GM23338 (cell line): Measurements from ENCODE around the gene RAB8B. TPM values are rescaled to one million over a fixed set of nuclear protein-coding genes. Genes with fewer than 3 reads are reported as not detected.

Experiments used
- ATAC-seq: fragments of 200-7000 bp; cut with Tn5 transposase; 3 replicates; pipeline ENCODE4 v1.9.1; 2020
- DNase-seq: peaks from one replicate; pipeline ENCODE4 v3.0.0-alpha.2; 2015; ENCODE audit warnings: low spot score
- H2AFZ ChIP-seq: fragments of 200-600 bp; sonication (generic); 2 replicates; pipeline ENCODE4 v1.8.0; 2016; ENCODE audit warnings: antibody characterized with exemption, mild to moderate bottlenecking, moderate library complexity
- H3F3A ChIP-seq: fragments of 200-600 bp; sonication (generic); replicated peaks from 2 replicates; pipeline ENCODE4 v1.8.0; 2017; ENCODE audit warnings: antibody characterized with exemption, mixed run types, low read depth
- H3K27ac ChIP-seq: fragments of 200-600 bp; sonication (generic); 2 replicates; pipeline ENCODE4 v1.6.1; 2016; ENCODE audit warnings: low read depth
- H3K27me3 ChIP-seq: fragments of 200-600 bp; sonication (generic); 2 replicates; pipeline ENCODE4 v1.8.0; 2016; ENCODE audit warnings: mild to moderate bottlenecking, mixed run types, moderate library complexity; ENCODE audit not compliant: insufficient read depth
- H3K36me3 ChIP-seq: fragments of 200-600 bp; sonication (generic); 2 replicates; pipeline ENCODE4 v1.8.0; 2016; ENCODE audit warnings: mild to moderate bottlenecking; ENCODE audit not compliant: insufficient read depth
- H3K4me1 ChIP-seq: fragments of 200-600 bp; sonication (generic); 2 replicates; pipeline ENCODE4 v1.8.0; 2016; ENCODE audit warnings: mild to moderate bottlenecking, moderate library complexity; ENCODE audit not compliant: insufficient read depth
- H3K4me2 ChIP-seq: fragments of 200-600 bp; sonication (generic); 2 replicates; pipeline ENCODE4 v1.7.1; 2017; ENCODE audit warnings: mixed run types
- H3K4me3 ChIP-seq: fragments of 200-600 bp; sonication (generic); 2 replicates; pipeline ENCODE4 v1.6.1; 2016; ENCODE audit warnings: mixed run types
- H3K79me2 ChIP-seq: fragments of 200-600 bp; sonication (generic); replicated peaks from 2 replicates; pipeline ENCODE4 v1.8.0; 2017; ENCODE audit warnings: mild to moderate bottlenecking; ENCODE audit not compliant: insufficient read depth
- H3K9me2 ChIP-seq: fragments of 200-600 bp; sonication (generic); 2 replicates; pipeline ENCODE4 v1.8.0; 2017; ENCODE audit not compliant: insufficient read depth
- H4K20me1 ChIP-seq: fragments of 200-600 bp; sonication (generic); replicated peaks from 2 replicates; pipeline ENCODE4 v1.8.0; 2017; ENCODE audit warnings: mild to moderate bottlenecking; ENCODE audit not compliant: insufficient read depth
- H3K27ac Mint-ChIP-seq: 2 replicates; pipeline ENCODE4 v1.8.0; 2020; ENCODE audit warnings: inconsistent platforms, mild to moderate bottlenecking, moderate library complexity, mixed read lengths
- H3K27me3 Mint-ChIP-seq: 3 replicates; pipeline ENCODE4 v1.8.0; 2022; ENCODE audit warnings: low read depth, mild to moderate bottlenecking, moderate library complexity, mixed read lengths, inconsistent platforms; ENCODE audit not compliant: insufficient read depth, poor library complexity
- H3K36me3 Mint-ChIP-seq: 3 replicates; pipeline ENCODE4 v1.8.0; 2021; ENCODE audit warnings: low read depth, mild to moderate bottlenecking, inconsistent platforms, moderate library complexity, mixed read lengths
- H3K4me1 Mint-ChIP-seq: 3 replicates; pipeline ENCODE4 v1.8.0; 2020; ENCODE audit warnings: mild to moderate bottlenecking, inconsistent platforms, mixed read lengths
- H3K4me3 Mint-ChIP-seq: 3 replicates; pipeline ENCODE4 v1.8.0; 2021; ENCODE audit warnings: moderate library complexity, mild to moderate bottlenecking, inconsistent platforms, mixed read lengths
- H3K9me3 Mint-ChIP-seq: 3 replicates; pipeline ENCODE4 v1.8.0; 2020; ENCODE audit warnings: moderate library complexity, mild to moderate bottlenecking, inconsistent platforms, mixed read lengths
- CREB1 ChIP-seq: fragments of 250-450 bp; sonication (Bioruptor Pico); IDR thresholded peaks from 2 replicates; pipeline ENCODE4 v1.5.0; 2020; ENCODE audit warnings: low read depth, mild to moderate bottlenecking, moderate library complexity
- ETS1 ChIP-seq: IDR thresholded peaks from 2 replicates; pipeline ENCODE4 v1.6.1; 2016; ENCODE audit warnings: antibody characterized with exemption
- EZH2 ChIP-seq: fragments of 200-600 bp; sonication (generic); IDR thresholded peaks from one replicate; pipeline ENCODE4 v1.8.0; 2017; ENCODE audit warnings: antibody characterized with exemption, mild to moderate bottlenecking, low read depth; ENCODE audit not compliant: unreplicated experiment
- EZH2phosphoT487 ChIP-seq: fragments of 200-600 bp; sonication (generic); IDR thresholded peaks from one replicate; pipeline ENCODE4 v1.8.1; 2018; ENCODE audit warnings: antibody characterized with exemption; ENCODE audit not compliant: unreplicated experiment
- NANOG ChIP-seq: IDR thresholded peaks from 2 replicates; pipeline ENCODE4 v1.6.1; 2016; ENCODE audit warnings: antibody characterized with exemption, borderline replicate concordance
- POLR2AphosphoS5 ChIP-seq: IDR thresholded peaks from 2 replicates; pipeline ENCODE4 v1.6.1; 2016; ENCODE audit warnings: antibody characterized with exemption, low read depth
- REST ChIP-seq: IDR thresholded peaks from one replicate; pipeline ENCODE4 v1.6.1; 2018; ENCODE audit warnings: antibody characterized with exemption; ENCODE audit not compliant: unreplicated experiment
- STAT1 ChIP-seq: IDR thresholded peaks from one replicate; pipeline ENCODE4 v1.6.1; 2016; ENCODE audit warnings: antibody characterized with exemption; ENCODE audit not compliant: unreplicated experiment
- ZNF114 ChIP-seq: fragments of 250-450 bp; sonication (Bioruptor Pico); IDR thresholded peaks from 2 replicates; pipeline ENCODE4 v1.5.0; 2020; ENCODE audit warnings: mild to moderate bottlenecking, moderate library complexity
- ZNF462 ChIP-seq: fragments of 250-450 bp; sonication (Bioruptor Pico); IDR thresholded peaks from 2 replicates; pipeline ENCODE4 v1.5.0; 2020; ENCODE audit warnings: mild to moderate bottlenecking, moderate library complexity
- polyA plus RNA-seq: library from polyadenylated mRNA; unstranded; fragments of >200 nt; fragmentation: Nextera tagmentation; extraction: Ambion mirVana; gene quantifications from 2 replicates; pipeline ENCODE4 v1.2.1, GENCODE V29; 2016
- total RNA-seq: library from RNA; depleted of rRNA; stranded (reverse); fragments of >200 nt; shearing (Covaris generic); gene quantifications from 2 replicates; pipeline ENCODE4 v1.2.3, GENCODE V29; 2014

Gene RAB8B
- total and polyA plus RNA-seq, 2 experiments from 2014 or later: 23.2 to 41.7 TPM

- TF ChIP-seq REST (no peak), POLR2AphosphoS5 (no peak), CREB1 (CRISPR knock-in tag) (no peak), STAT1 (no peak), ZNF114 (no peak), EZH2 (no peak), NANOG (no peak)
Observed at GRCh38 chr15:63244399-63244798, 55.0 kb downstream of the RAB8B start (continued).

- no peak for DNase-seq
- Mint-ChIP-seq H3K27ac (no peak overlapping the region), H3K9me3 (peaks cover 21% of the 10 kb centered on the region), H3K4me1 (no peaks in the 10 kb centered on the region), H3K4me3 (no peak overlapping the region), H3K36me3 (peaks cover 41% of the 10 kb centered on the region), H3K27me3 (peaks cover 4% of the 10 kb centered on the region)
- no peaks in the 10 kb centered on the region for H4K20me1 ChIP-seq
- no peak overlapping the region for H3K4me3 ChIP-seq
- H3K36me3 ChIP-seq: no peaks in the 10 kb centered on the region; the same call in 1 of the 2 replicates
- ATAC-seq: no peak
- H3K4me2 ChIP-seq: no peak overlapping the region
- peaks cover 12% of the 10 kb centered on the region for H3K79me2 ChIP-seq
- no peaks in the 10 kb centered on the region for H3K27me3 ChIP-seq
- H3K27ac ChIP-seq: no peak overlapping the region
- H3K9me2 ChIP-seq: no peaks in the 10 kb centered on the region
- no peaks in the 10 kb centered on the region for H3F3A ChIP-seq
- no peak overlapping the region for H2AFZ ChIP-seq
- H3K4me1 ChIP-seq: no peaks in the 10 kb centered on the region
- TF ChIP-seq ETS1 (no peak), REST (no peak), EZH2phosphoT487 (no peak), STAT1 (no peak), ZNF462 (CRISPR knock-in tag) (no peak), ZNF114 (no peak), EZH2 (no peak)
Observed at GRCh38 chr15:63244976-63245645, 55.7 kb downstream of the RAB8B start.
